A673 (cell line): ENCODE results near the gene NAT9. TPM values are rescaled to one million over a fixed set of nuclear protein-coding genes. Genes with fewer than 3 reads are reported as not detected.

Source experiments
- BruUV-seq: library from RNA; stranded (reverse); fragments of 400-500 nt; replicated peaks from 2 replicates; lab custom pipeline; 2021; lab: Mats Ljungman, UMichigan
- CTCF ChIA-PET: fragments of 300-600 bp; sonication (Branson Sonifier 250); formaldehyde crosslinking; loops from one replicate; lab custom pipeline; 2022; ENCODE audit warnings: antibody characterized with exemption; lab: Charles Lee
- POLR2A ChIA-PET: fragments of 300-600 bp; sonication (Branson Sonifier 250); formaldehyde crosslinking; loops from one replicate; lab custom pipeline; 2022; ENCODE audit warnings: antibody characterized with exemption; ENCODE audit not compliant: low non-redundant PET; lab: Charles Lee
- DNase-seq: peaks from one replicate; pipeline ENCODE4 v3.0.0-alpha.2; 2015; ENCODE audit warnings: low spot score
- H3K27ac ChIP-seq: fragments of 200-600 bp; sonication (generic); 2 replicates; pipeline ENCODE4 v1.5.1; 2016; ENCODE audit warnings: mixed run types, low read depth, mild to moderate bottlenecking, mixed read lengths, antibody characterized with exemption, low read length; ENCODE audit not compliant: poor library complexity, severe bottlenecking
- H3K27me3 ChIP-seq: fragments of 200-600 bp; sonication (generic); replicated peaks from 2 replicates; pipeline ENCODE4 v1.6.1; 2017; ENCODE audit warnings: mixed run types, low read depth, mild to moderate bottlenecking, mixed read lengths, antibody characterized with exemption, low read length; ENCODE audit not compliant: insufficient read depth, poor library complexity
- H3K36me3 ChIP-seq: fragments of 200-600 bp; sonication (generic); 2 replicates; pipeline ENCODE4 v1.6.1; 2016; ENCODE audit warnings: mixed run types, mild to moderate bottlenecking, mixed read lengths, antibody characterized with exemption, low read length; ENCODE audit not compliant: insufficient read depth, poor library complexity, severe bottlenecking
- H3K4me1 ChIP-seq: fragments of 200-600 bp; sonication (generic); 2 replicates; pipeline ENCODE4 v1.6.1; 2017; ENCODE audit warnings: mixed run types, mild to moderate bottlenecking, mixed read lengths, antibody characterized with exemption, low read length; ENCODE audit not compliant: insufficient read depth, poor library complexity, severe bottlenecking
- H3K4me3 ChIP-seq: fragments of 200-600 bp; sonication (generic); 2 replicates; pipeline ENCODE4 v1.5.1; 2016; ENCODE audit warnings: low read depth, mixed run types, mild to moderate bottlenecking, mixed read lengths, low read length; ENCODE audit not compliant: poor library complexity, severe bottlenecking
- H3K9me3 ChIP-seq: fragments of 200-600 bp; sonication (generic); 2 replicates; pipeline ENCODE4 v1.6.1; 2016; ENCODE audit warnings: mixed run types, low read depth, mild to moderate bottlenecking, mixed read lengths, antibody characterized with exemption, low read length; ENCODE audit not compliant: poor library complexity, severe bottlenecking
- CTCF ChIP-seq: fragments of 300-800, 200-600 bp; sonication (generic); conservative IDR thresholded peaks from 2 replicates; pipeline ENCODE4 v1.5.1; 2017; ENCODE audit warnings: low read depth, mild to moderate bottlenecking, antibody characterized with exemption, low read length, moderate library complexity, mixed read lengths
- EZH2 ChIP-seq: fragments of 200-600 bp; sonication (generic); IDR thresholded peaks from 2 replicates; pipeline ENCODE4 v1.6.1; 2017; ENCODE audit warnings: borderline replicate concordance, low read depth, mild to moderate bottlenecking, mixed read lengths, antibody characterized with exemption, low read length; ENCODE audit not compliant: poor library complexity, severe bottlenecking
- intact Hi-C: fragments of 100-400 bp; cut with micrococcal nuclease; formaldehyde crosslinking; loops from one replicate; pipeline ENCODE4 v1.10.0; 2022; ENCODE audit not compliant: unreplicated experiment
- total RNA-seq: library from RNA; stranded (reverse); gene quantifications from 2 replicates; pipeline ENCODE4 v1.2.3, GENCODE V29; 2021

Gene NAT9
- total RNA-seq, 1 experiment from 2014 or later: 60.6 TPM

GRCh38 chr17:74807925-74808324 is 31.8 kb upstream of the NAT9 start:
- Histone ChIP-seq H3K4me3 (no peak overlapping the region), H3K36me3 (no peaks in the 10 kb centered on the region), H3K4me1 (no peaks in the 10 kb centered on the region), H3K27me3 (no peaks in the 10 kb centered on the region), H3K27ac (no peak overlapping the region), H3K9me3 (no peaks in the 10 kb centered on the region)
- BruUV-seq: no TSS peak
- no peak for DNase-seq
- ChIA-PET CTCF (no interaction called here), POLR2A (no interaction called here)
- TF ChIP-seq CTCF (no peak), EZH2 (no peak)
- intact Hi-C loops: no loop called here

- Histone ChIP-seq H3K27me3 (no peaks in the 10 kb centered on the region), H3K27ac (no peak overlapping the region), H3K36me3 (no peaks in the 10 kb centered on the region), H3K9me3 (no peaks in the 10 kb centered on the region), H3K4me3 (no peak overlapping the region), H3K4me1 (no peaks in the 10 kb centered on the region)
- CTCF ChIA-PET: no interaction called here
- intact Hi-C loops: no loop called here
- DNase-seq: no peak
- TF ChIP-seq EZH2 (no peak), CTCF (no peak)
- POLR2A ChIA-PET: no interaction called here
- BruUV-seq: no TSS peak
Observed at GRCh38 chr17:74807441-74807840, 31.3 kb upstream of the NAT9 start.

GRCh38 chr17:74806334-74806733 is 30.2 kb upstream of the NAT9 start:
- Histone ChIP-seq H3K9me3 (no peaks in the 10 kb centered on the region), H3K4me3 (no peak overlapping the region), H3K36me3 (no peaks in the 10 kb centered on the region), H3K27me3 (no peaks in the 10 kb centered on the region), H3K27ac (no peak overlapping the region), H3K4me1 (no peaks in the 10 kb centered on the region)
- no TSS peak for BruUV-seq
- DNase-seq: no peak
- intact Hi-C loops: no loop called here
- ChIA-PET CTCF (no interaction called here), POLR2A (no interaction called here)
- TF ChIP-seq CTCF: no peak
- no peak for TF ChIP-seq EZH2
